NB4 (cell line): ENCODE measurements around the gene LILRA1.

Experiments
- POLR2A ChIP-seq: IDR thresholded peaks from 2 replicates; pipeline ENCODE4 v1.6.1; 2011; ENCODE audit warnings: mild to moderate bottlenecking; ENCODE audit not compliant: insufficient read length; ENCODE audit errors: extremely low read depth
- TF ChIP-seq, protein P1 (sequence below): IDR thresholded peaks from one replicate; pipeline ENCODE4 v1.5.1; 2012; ENCODE audit warnings: low read depth, low read length
- TF ChIP-seq, protein P2 (sequence below): IDR thresholded peaks from 2 replicates; pipeline ENCODE4 v1.6.1; 2011; ENCODE audit warnings: low read depth, low read length

DNA sequence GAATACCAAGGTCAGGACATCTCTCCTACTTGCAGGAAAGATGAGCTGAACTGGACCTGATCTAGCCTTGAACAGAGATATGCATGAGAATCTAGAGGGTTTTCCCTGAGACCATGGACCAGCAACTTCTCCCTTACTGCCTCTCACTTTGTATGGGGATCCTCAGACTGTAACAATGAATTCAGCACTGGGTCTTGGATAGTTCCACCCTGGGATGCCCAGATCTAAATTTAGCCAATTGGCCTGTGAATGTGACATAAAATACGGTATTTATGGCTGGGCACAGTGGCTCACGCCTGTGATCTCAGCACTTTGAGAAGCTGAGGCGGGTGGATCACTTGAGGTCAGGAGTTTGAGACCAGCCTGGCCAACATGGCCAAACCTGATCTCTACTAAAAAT is 35.1 kb upstream of the LILRA1 start:
- TF ChIP-seq, protein P1, sequence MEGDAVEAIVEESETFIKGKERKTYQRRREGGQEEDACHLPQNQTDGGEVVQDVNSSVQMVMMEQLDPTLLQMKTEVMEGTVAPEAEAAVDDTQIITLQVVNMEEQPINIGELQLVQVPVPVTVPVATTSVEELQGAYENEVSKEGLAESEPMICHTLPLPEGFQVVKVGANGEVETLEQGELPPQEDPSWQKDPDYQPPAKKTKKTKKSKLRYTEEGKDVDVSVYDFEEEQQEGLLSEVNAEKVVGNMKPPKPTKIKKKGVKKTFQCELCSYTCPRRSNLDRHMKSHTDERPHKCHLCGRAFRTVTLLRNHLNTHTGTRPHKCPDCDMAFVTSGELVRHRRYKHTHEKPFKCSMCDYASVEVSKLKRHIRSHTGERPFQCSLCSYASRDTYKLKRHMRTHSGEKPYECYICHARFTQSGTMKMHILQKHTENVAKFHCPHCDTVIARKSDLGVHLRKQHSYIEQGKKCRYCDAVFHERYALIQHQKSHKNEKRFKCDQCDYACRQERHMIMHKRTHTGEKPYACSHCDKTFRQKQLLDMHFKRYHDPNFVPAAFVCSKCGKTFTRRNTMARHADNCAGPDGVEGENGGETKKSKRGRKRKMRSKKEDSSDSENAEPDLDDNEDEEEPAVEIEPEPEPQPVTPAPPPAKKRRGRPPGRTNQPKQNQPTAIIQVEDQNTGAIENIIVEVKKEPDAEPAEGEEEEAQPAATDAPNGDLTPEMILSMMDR, result no peak
- TF ChIP-seq POLR2A, result no peak
- TF ChIP-seq, protein P2, sequence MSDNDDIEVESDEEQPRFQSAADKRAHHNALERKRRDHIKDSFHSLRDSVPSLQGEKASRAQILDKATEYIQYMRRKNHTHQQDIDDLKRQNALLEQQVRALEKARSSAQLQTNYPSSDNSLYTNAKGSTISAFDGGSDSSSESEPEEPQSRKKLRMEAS, result no peak
